ENCODE results near the gene ALOXE3.

GRCh38 chr17:8066841-8067775 is 51.2 kb downstream of the ALOXE3 start:
- TF ChIP-seq POLR2A (IDR thresholded peaks at IDR 0.05) (no peak), CTCF (IDR thresholded peaks at IDR 0.05) (no peak), EP300 (IDR thresholded peaks at IDR 0.05) (no peak)

Data from sigmoid colon (tissue), 4 donors.